Activated gamma-delta T cell treated with anti-CD3 and anti-CD28 coated beads, Interleukin-2, amount 50 U/mL, for 16 hours (primary cell): ENCODE data around the gene TRAPPC2.
"Not testable (repeated sequence)": the region's sequence is repeated elsewhere in the genome, so short reads cannot be mapped to it uniquely, and the experiment has no call there.

Source experiments
- DNase-seq: peaks from one replicate; pipeline ENCODE4 v3.0.0-alpha.2; 2020; ENCODE audit warnings: low read depth

TRAPPC2 gene

GRCh38 chrX:13698432-13698831 is 36.0 kb downstream of the TRAPPC2 start:
- no peak for DNase-seq

- no peak for DNase-seq
These were observed 36.4 kb downstream of the TRAPPC2 start for GRCh38 chrX:13697976-13698375.

DNA sequence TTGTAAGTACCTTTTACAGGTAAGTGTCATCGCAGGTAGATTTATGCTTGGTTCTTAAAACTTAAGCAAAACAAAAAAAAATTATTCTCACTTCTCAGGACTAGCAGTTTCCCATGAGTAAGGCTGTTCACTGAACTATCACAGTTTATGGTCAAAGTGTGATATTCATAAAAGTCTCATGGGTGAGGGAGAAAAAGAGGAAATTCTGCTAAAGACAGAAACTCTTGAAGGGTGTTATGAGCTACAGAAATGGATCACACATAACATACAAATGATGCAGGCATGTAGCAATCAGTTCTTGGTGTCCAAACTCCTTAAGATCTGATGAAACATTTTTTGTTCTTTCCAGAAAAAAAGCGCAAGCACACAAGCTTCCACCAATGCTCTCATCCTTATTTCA is 37.0 kb downstream of the TRAPPC2 start:
- DNase-seq = no peak

DNA sequence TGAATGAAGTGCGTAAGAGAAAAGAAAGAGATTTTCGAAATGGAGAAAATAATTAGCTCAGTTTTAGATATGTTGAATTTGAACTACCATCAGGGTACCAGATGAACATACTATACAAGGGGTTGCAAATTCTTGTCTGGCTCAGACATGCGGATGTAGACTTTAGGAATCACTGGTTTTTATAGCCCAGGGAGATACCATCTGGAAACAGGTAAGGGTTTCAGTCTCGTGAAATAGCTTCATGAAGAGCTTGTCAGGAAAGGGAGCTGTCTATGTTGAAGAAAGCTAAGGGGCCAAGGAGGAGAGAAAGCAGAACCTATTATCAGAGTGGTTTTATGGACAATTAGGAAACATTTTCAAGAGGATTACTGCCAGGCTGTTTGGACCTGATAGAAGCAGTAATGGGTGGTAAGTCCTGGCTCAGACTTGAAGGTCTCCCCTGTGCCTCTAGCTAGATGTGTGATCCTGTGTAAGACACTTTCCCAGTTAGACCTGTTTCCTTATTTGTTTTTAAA is 38.8 kb downstream of the TRAPPC2 start:
- DNase-seq = no peak

GRCh38 chrX:13694983-13695382 is 39.4 kb downstream of the TRAPPC2 start:
- no peak for DNase-seq

- DNase-seq = no peak
These were observed 40.1 kb downstream of the TRAPPC2 start for GRCh38 chrX:13694359-13694758.

- DNase-seq = no peak
These were observed 41.0 kb downstream of the TRAPPC2 start for GRCh38 chrX:13693341-13693961.

GRCh38 chrX:13692771-13693231 is 41.6 kb downstream of the TRAPPC2 start:
- no peak for DNase-seq

DNA sequence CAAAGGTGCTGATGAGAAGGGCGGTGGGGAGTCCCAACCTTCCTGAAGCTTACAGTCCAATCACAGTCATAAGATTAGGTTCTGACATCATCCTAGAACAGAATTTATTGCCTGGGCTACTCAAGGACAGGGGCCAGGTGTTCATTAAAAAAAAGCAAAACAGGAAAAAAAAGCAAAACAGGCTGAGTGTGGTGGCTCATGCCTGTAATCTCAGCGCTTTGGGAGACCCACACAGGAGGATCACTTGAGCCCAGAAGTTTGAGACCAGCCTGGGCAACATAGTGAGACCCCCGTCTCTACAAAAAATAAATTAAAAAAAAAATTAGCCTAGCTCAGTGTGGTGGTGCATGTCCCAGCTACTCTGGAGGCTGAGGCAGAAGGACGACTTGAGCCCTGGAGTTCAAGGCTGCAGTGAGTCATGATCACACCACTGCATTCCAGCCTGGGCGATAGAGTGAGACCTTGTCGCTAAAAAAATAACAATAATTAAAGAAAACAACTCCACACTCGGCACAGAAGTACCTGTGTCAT is 42.5 kb downstream of the TRAPPC2 start:
- no peak for DNase-seq

- no peak for DNase-seq
These were observed 43.6 kb downstream of the TRAPPC2 start for GRCh38 chrX:13690836-13691235.

DNA sequence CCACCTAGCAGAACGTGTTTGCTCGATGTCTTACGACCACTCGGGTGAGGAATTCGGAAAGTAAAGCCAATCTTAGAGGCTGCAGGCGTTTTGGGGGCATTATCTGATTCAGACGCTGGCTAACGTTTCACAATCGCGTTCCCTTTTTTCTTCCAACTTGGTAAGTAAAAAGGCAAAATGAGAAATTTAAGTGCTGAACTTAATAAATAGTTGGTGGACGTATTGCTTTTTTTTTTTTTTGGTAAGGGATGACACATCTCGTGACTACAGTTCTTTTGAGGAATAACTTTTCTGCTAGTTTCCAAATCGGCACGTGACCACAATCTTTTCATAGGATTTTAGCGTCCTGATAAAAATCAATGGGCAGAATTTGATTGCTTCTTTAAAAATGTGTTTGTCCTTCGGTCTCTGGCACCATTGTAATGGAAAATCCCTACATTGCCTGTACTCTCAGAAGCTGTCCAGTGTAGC is 44.6 kb downstream of the TRAPPC2 start:
- DNase-seq = no peak

- DNase-seq = peak; percentile 68
These were observed 45.3 kb downstream of the TRAPPC2 start, which contains the start of gene RAB9A for GRCh38 chrX:13688958-13689740. Gene RAB9A, plus strand, starts transcription at chrX:13689128. Its CDS starts 19,619 bp downstream, at chrX:13708747.

- DNase-seq = no peak
These were observed 45.9 kb downstream of the TRAPPC2 start for GRCh38 chrX:13688384-13688957.

GRCh38 chrX:13687203-13687602 is 47.2 kb downstream of the TRAPPC2 start:
- DNase-seq = no peak

- no peak for DNase-seq
These were observed 49.2 kb downstream of the TRAPPC2 start for GRCh38 chrX:13685126-13685763.

DNA sequence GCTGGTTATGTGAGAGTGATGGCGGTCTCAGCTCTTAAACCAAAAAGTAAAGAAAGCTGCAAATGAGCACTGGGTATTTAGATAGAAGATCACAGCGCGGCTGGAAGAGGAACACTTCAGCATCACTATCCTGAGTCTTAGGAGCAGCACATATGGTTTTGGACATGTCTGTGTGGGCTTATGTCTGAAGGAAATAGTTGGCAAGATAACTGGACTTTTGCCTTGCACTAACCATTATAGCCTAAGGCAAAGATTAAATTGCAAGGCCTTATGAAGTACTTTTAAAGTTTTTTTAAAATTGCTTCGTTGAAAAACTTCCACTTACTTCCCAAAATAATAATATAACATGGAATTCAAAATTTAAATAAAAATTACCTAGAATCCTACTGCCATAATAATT is 50.1 kb downstream of the TRAPPC2 start:
- DNase-seq = no peak

GRCh38 chrX:13681595-13681994 is 52.8 kb downstream of the TRAPPC2 start:
- no peak for DNase-seq

DNA sequence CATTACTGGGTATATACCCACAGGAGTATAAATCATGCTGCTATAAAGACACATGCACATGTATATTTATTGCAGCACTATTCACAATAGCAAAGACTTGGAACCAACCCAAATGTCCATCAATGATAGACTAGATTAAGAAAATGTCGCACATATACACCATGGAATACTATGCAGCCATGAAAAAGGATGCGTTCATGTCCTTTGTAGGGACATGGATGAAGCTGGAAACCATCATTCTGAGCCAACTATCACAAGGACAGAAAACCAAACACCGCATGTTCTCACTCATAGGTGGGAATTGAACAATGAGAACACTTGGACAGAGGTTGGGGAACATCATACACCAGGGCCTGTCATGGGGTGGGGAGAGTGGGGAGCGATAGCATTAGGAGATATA is 54.7 kb downstream of the TRAPPC2 start:
- DNase-seq = not testable (repeated sequence)

GRCh38 chrX:13676885-13677284 is 57.5 kb downstream of the TRAPPC2 start:
- DNase-seq = no peak

DNA sequence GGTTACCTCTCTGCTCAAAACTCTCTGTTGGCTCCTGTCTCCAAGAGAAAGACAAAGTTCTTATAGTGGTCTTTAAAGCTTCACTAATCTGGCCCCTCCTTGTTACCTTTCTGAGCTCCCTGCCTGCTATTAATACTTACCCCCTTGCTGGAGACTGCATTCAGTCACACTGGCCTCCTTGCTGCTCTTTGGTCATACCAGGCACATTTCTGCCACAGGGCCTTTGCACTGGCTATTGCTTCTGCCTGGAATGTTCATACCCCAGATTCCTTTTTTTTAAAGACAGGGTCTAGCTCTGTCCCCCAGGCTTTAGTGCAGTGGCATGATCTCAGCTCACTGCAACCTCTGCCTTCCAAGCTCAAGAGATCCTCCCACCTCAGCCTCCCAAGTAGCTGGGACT is 61.4 kb downstream of the TRAPPC2 start:
- DNase-seq = no peak

DNA sequence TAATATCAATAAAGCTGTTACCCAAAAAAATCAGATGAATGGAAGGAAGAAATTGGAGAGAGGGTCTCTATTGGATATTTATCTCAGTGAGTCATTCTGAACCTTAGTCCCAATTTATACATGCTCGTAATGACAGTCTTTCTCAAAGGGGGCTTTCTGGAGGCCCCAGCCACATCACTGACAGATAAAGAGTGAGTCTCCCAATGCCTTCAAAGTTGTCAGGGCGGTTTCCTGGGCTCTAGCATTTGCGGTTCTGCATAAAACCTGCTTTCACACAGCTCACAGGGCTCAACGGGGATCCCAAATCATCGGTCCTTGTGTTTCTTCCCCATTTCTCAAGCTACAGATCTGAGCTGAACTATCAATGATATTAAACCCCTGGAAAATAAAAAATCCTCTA is 64.2 kb downstream of the TRAPPC2 start:
- no peak for DNase-seq

GRCh38 chrX:13669755-13670154 is 64.7 kb downstream of the TRAPPC2 start:
- not testable (repeated sequence) for DNase-seq
